Peyer's patch (tissue), 4 donors: ENCODE results near the gene SYCN.

Experiments
- CTCF ChIP-seq, 6 experiments: fragments of 450-650 bp in 4 of 6; fragments of 200-600 bp in 2 of 6; sonication (generic) in 1 of 6; IDR thresholded peaks; one replicate each; pipeline ENCODE4 v1.5.1; 2017 to 2019; ENCODE audit warnings: antibody characterized with exemption in 6 of 6, mild to moderate bottlenecking in 3 of 6, moderate library complexity in 1 of 6
- POLR2A ChIP-seq, 2 donors: fragments of 450-650 bp; IDR thresholded peaks; one replicate each; pipeline ENCODE4 v1.5.1; 2017; ENCODE audit warnings: antibody characterized with exemption in 2 of 2, mild to moderate bottlenecking in 2 of 2, moderate library complexity in 2 of 2

GRCh38 chr19:39192846-39193245 is 11.2 kb downstream of the SYCN start:
- no peak for TF ChIP-seq CTCF (IDR thresholded peaks at IDR 0.05)
- TF ChIP-seq POLR2A (IDR thresholded peaks at IDR 0.05), result no peak
